Endothelial cell (in vitro differentiated cells): ENCODE data around the gene IFITM2. TPM values are rescaled to one million over a fixed set of nuclear protein-coding genes. Genes with fewer than 3 reads are reported as not detected.
A peak's percentile ranks its signal among the peaks of the same experiment; 100 is the strongest.
"Not testable (repeated sequence)": the region's sequence is repeated elsewhere in the genome, so short reads cannot be mapped to it uniquely, and the experiment has no call there.

Experiments used
- DNase-seq: peaks from one replicate; pipeline ENCODE4 v3.0.0; 2021; ENCODE audit warnings: low spot score
- H3K27ac Mint-ChIP-seq: one replicate; pipeline ENCODE4 v1.8.0; 2021; ENCODE audit warnings: mixed read lengths, inconsistent platforms; ENCODE audit not compliant: unreplicated experiment
- H3K27me3 Mint-ChIP-seq: one replicate; pipeline ENCODE4 v1.8.0; 2021; ENCODE audit warnings: mild to moderate bottlenecking, moderate library complexity, mixed read lengths, inconsistent platforms; ENCODE audit not compliant: unreplicated experiment
- H3K36me3 Mint-ChIP-seq: one replicate; pipeline ENCODE4 v1.8.0; 2021; ENCODE audit warnings: mild to moderate bottlenecking, low read depth, mixed read lengths, inconsistent platforms; ENCODE audit not compliant: unreplicated experiment
- H3K4me1 Mint-ChIP-seq: one replicate; pipeline ENCODE4 v1.8.0; 2021; ENCODE audit warnings: mild to moderate bottlenecking, mixed read lengths, inconsistent platforms; ENCODE audit not compliant: unreplicated experiment
- H3K4me3 Mint-ChIP-seq: one replicate; pipeline ENCODE4 v1.8.0; 2021; ENCODE audit warnings: mild to moderate bottlenecking, mixed read lengths, inconsistent platforms; ENCODE audit not compliant: unreplicated experiment
- H3K9me3 Mint-ChIP-seq: one replicate; pipeline ENCODE4 v1.8.0; 2021; ENCODE audit warnings: mixed read lengths, inconsistent platforms; ENCODE audit not compliant: unreplicated experiment
- CTCF ChIP-seq: fragments of 200-600 bp; sonication (generic); IDR thresholded peaks from one replicate; pipeline ENCODE4 v1.5.0; 2021; ENCODE audit warnings: antibody characterized with exemption; ENCODE audit not compliant: unreplicated experiment
- total RNA-seq: library from RNA; stranded (reverse); fragmentation: NEBNext Ultra II Directional; extraction: Animal tissue kit (Norgen Biotek cat#: 25700); gene quantifications from one replicate; pipeline ENCODE4 v1.2.1, GENCODE V29; 2021; ENCODE audit not compliant: unreplicated experiment

Gene IFITM2
- total RNA-seq, 1 donor from 2014 or later: 205 TPM

- DNase-seq: no peak
- Mint-ChIP-seq H3K36me3 (peaks cover 12% of the 10 kb centered on the region), H3K27ac (no peak overlapping the region)
These were observed 4.6 kb downstream of the IFITM2 start for GRCh38 chr11:312092-312816.

DNA sequence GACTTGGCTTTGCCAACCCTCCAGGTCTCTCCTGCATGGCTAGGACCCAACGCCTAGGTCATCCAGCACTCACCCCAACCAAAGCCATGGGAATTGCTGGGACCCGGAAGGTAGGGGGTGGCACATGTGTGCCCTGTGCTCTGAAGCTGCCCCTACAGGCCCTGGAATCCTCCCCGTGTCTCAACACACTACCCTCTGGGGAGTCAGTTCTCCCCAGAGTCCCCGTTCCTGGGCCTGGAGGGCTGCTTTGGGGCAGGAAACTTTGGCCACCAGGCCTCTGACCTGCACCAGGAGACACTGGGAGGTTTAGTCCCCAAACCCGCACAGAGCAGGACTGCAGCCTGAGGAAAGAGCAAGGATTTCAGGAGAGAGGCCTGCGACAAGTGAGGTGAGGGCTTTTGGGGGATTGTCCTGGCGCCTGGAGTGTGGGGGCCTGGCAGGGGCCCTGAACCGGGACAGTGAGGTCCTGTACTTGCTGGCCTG, 5.7 kb downstream of the IFITM2 start:
- H3K4me1 Mint-ChIP-seq: peaks cover 49% of the 10 kb centered on the region
- DNase-seq: no peak
- H3K4me3 Mint-ChIP-seq: peak overlapping the region; percentile 45

More at GRCh38 chr11:312092-312816, 4.6 kb downstream of the IFITM2 start:
- Mint-ChIP-seq H3K4me1 (peaks cover 50% of the 10 kb centered on the region), H3K27me3 (peaks cover 13% of the 10 kb centered on the region), H3K9me3 (no peaks in the 10 kb centered on the region), H3K4me3 (peak overlapping the region; percentile 82)
- TF ChIP-seq CTCF: no peak

GRCh38 chr11:313787-314553, 6.4 kb downstream of the IFITM2 start, which contains the start of gene IFITM1:
Gene IFITM1, plus strand, starts transcription at chr11:314040. Its CDS starts 131 bp downstream, at chr11:314171.
- peak within 1 kb of the TSS; percentile 65 for H3K4me3 Mint-ChIP-seq
- H3K27me3 Mint-ChIP-seq: peaks cover 13% of the 10 kb centered on the region
- H3K4me1 Mint-ChIP-seq: peaks cover 44% of the 10 kb centered on the region
- H3K27ac Mint-ChIP-seq: peak within 1 kb of the TSS; percentile 44
- no peak for TF ChIP-seq CTCF
- no peak for DNase-seq
- H3K9me3 Mint-ChIP-seq: no peaks in the 10 kb centered on the region
- H3K36me3 Mint-ChIP-seq: peaks cover 12% of the 10 kb centered on the region

More for the DNA sequence above, 5.7 kb downstream of the IFITM2 start:
- peaks cover 13% of the 10 kb centered on the region for H3K27me3 Mint-ChIP-seq
- no peaks in the 10 kb centered on the region for H3K9me3 Mint-ChIP-seq
- peaks cover 12% of the 10 kb centered on the region for H3K36me3 Mint-ChIP-seq
- H3K27ac Mint-ChIP-seq: peak overlapping the region; percentile 44
- TF ChIP-seq CTCF: no peak

DNA sequence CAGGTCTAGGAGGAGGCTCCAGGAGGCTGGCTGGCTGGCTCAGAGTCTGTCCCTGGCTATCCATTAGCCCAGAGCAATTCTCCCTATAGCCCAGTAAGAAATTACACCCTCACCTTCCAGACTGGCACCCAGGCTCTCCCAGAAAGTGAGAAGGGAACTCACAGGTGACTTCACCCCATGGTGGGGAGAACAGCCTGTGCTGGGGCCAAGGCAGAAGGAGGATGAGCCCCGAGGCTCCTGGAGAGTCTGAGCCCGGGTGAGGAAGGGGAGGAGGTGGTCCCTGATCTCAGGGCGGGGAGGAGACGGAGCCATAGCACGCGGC, 6.9 kb downstream of the IFITM2 start:
- Mint-ChIP-seq H3K4me1 (peaks cover 41% of the 10 kb centered on the region), H3K4me3 (peak overlapping the region; percentile 65)
- not testable (repeated sequence) for DNase-seq, H3K9me3 Mint-ChIP-seq, H3K36me3 Mint-ChIP-seq, H3K27me3 Mint-ChIP-seq, H3K27ac Mint-ChIP-seq

- no peak for DNase-seq
- peaks cover 7% of the 10 kb centered on the region for H3K36me3 Mint-ChIP-seq
- TF ChIP-seq CTCF: no peak
- no peak overlapping the region for H3K4me3 Mint-ChIP-seq
- H3K27me3 Mint-ChIP-seq: peaks cover 7% of the 10 kb centered on the region
- no peaks in the 10 kb centered on the region for H3K9me3 Mint-ChIP-seq
- no peak overlapping the region for H3K27ac Mint-ChIP-seq
- peaks cover 38% of the 10 kb centered on the region for H3K4me1 Mint-ChIP-seq
These were observed 7.5 kb downstream of the IFITM2 start for GRCh38 chr11:315051-315481.
